ENCODE results near the gene SYT7.
"Not testable (repeated sequence)": the region's sequence is repeated elsewhere in the genome, so short reads cannot be mapped to it uniquely, and the experiment has no call there.

Gene SYT7

DNA sequence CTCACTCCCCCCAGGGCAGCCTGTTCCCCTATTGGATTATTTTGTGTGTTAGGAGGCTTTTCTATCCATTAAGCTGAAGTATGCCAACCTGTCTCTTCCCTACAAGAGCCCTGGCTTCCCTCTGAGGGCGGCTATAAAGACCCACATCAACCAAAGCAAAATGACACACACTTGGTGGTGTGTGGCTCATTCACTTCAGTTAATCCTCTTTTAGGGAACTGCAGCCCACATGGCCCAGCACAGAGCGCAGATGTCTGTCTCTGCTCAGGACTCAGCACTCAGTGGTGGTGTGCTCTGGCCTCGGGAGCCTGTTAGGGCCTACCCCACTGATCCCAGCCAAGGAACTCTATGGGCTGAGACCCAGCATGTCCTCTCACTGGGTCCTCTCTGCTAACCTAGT lies 104.5 kb downstream of the SYT7 start:
- DNase-seq (ENCODE audit: low spot score) = no peak

DNA sequence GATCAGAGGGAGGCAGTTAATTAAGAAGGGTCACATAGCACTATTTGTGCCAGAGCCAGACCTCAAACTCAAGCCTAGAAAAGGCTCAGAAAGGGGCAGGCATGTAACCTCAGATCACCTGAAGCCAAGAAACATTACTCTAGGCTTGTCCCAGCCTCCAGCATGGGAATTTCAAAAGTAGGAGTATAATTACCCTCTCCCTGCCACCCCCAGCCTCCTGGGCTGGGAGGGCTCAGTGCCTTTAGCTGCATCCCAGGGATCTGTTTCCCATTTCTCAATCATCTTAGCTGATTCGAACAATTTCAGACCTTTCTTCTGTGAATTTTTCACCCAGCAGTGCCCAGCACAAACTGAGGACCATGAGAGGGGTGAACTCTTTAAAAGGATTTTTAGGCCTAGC lies 105.4 kb downstream of the SYT7 start:
- no peak for DNase-seq (ENCODE audit: low spot score)

DNA sequence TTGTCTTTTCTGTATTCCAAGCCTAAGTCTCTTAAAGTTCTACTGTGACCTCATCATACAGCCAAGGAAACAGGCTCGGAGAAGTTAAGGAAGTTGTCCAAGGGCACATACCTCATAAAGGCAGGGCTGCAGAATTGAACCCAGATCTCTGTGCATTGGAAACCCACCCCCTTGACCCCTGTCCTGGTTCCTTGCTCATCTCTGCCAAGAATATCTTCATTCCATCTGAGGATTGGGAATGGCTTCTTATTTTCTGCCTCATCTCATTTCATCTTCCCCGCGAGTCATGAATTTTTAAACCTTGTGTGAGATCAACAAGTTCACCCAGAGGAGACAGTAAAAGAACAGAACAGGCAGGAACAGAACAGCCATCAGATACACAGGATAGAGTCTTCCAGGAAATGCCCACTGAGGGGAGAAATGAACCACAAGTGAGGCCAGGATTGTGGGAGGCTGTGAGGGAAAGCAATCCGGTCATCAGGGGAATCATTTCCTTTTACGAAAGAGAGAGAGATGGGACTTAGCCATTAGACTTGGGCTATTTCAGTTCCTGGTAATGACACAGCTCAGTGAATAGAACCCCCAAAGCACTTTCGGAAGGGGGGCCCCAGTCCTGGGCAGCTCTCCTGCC lies 106.7 kb downstream of the SYT7 start:
- DNase-seq (ENCODE audit: low spot score) = no peak

DNA sequence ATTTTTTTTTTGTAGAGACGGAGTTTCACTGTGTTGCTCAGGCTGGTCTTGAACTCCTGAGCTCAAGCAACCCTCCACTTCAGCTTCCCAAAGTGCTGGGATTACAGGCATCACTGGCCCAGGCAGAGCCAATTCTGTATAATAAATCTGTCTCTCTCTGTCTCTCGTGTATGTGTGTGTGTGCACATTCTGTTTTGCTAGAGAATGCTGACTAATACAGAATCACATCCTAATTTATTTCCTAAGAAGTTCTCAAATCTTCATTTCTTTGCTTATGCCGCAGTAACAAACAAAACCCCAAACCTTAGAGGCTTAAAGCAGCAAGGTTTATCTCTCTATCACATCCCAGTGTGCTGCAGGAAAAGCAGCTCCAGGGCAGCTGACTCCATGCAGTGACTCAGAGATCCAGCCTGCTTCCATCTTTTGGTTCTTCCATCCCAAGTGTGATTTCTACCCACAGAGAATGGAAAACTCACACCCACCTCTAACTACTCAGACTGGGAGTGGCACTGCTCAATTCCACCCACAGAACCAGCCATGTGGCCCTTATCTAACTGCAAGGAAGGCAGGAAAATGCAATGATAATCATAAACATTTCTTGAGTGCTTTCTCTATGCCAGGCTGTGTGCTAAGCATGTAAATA lies 107.4 kb downstream of the SYT7 start:
- DNase-seq (ENCODE audit: low spot score) = no peak

DNA sequence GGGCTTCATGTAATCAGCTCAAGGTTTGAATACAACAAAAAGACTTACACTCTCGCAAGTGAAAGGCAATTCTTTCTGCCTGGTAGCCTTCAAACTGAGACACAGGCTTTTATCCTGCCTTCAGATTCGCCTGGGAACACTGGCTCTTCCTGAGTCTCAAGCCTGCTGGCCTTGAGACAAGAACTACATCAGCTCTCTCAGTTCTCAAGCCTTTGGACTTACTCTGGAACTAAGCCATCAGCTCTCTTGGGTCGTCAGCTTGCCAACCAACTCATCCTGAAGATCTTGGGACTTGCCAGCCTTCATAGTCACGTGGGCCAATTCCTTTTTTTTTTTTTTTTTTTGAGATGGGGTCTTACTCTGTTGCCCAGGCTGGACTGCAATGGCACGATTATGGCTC lies 108.0 kb downstream of the SYT7 start:
- DNase-seq (ENCODE audit: low spot score) = no peak

DNA sequence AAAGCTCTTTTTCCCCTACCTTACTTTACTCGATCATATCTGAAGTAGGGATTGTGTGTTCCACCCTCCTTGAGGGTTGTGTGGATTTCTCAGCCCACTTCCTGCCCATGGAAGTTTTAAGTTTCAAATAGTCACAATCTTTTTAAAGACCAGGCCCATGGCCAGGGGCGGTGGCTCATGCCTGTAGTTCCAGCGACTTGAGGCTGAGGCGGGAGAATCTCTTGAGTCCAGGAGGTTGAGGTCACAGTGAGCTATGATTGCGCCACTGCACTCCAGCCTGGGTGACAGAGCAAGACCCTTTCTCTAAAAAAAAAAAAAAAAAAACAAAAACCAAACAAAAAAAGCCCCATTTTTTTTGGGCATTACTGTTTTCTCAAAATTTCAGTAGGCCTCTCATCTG lies 108.6 kb downstream of the SYT7 start:
- DNase-seq (ENCODE audit: low spot score) = no peak

DNA sequence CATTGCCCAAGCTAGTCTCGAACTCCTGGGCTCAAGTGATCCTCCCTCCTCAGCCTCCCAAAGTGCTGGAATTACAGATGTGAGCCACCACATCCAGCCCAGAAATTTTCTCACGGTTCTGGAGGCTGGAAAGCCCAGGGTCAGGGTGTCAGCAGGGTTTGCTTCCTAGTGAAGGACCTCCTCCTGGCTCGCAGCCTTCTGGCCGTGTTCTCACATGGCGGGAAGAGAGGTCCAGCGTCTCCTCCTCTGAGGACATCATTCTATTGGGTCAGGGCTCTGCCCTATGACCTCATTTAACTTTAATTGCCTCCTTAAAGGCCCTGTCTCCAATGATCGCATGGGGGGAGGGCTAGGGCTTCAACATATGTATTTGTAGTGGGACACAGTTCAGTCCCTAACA lies 112.9 kb downstream of the SYT7 start:
- DNase-seq (ENCODE audit: low spot score) = no peak

DNA sequence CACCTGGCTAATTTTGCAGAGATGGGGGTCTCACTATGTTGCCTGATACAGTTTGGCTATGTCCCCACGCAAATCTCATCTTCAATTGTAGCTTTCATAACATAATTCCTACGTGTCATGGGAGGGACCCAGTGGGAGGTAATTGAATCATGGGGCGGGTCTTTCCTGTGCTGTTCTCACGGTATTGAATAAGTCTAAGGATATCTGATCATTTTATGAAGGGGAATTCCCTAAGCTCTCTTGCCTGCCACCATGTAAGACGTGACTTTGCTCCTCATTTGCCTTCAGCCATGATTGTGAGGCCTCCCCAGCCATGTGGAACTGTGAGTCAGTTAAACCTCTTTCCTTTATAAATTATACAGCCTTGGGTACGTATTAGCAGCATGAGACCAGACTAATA lies 113.3 kb downstream of the SYT7 start:
- DNase-seq (ENCODE audit: low spot score) = not testable (repeated sequence)

All from HuH-7.5 (cell line).